Activated naive CD4-positive, alpha-beta T cell treated with anti-CD3 and anti-CD28 coated beads for 36 hours (primary cell): ENCODE data around the gene CACNG4. TPM values are rescaled to one million over a fixed set of nuclear protein-coding genes. Genes with fewer than 3 reads are reported as not detected.

Experiments used
- CTCF ChIA-PET: fragments of 350-600 bp; sonication (Branson Sonifier 250); formaldehyde crosslinking; loops from one replicate; lab custom pipeline; 2021; ENCODE audit warnings: antibody characterized with exemption; lab: Charles Lee
- DNase-seq: peaks from one replicate; pipeline ENCODE4 v3.0.0-alpha.2; 2020
- H3K27ac Mint-ChIP-seq: one replicate; pipeline ENCODE4 v1.8.0; 2021; ENCODE audit warnings: mild to moderate bottlenecking, mixed read lengths
- H3K27me3 Mint-ChIP-seq: one replicate; pipeline ENCODE4 v1.8.0; 2021; ENCODE audit warnings: low read depth, mixed read lengths
- H3K36me3 Mint-ChIP-seq: one replicate; pipeline ENCODE4 v1.8.0; 2021; ENCODE audit warnings: low read depth, mixed read lengths
- H3K4me1 Mint-ChIP-seq: one replicate; pipeline ENCODE4 v1.8.0; 2021; ENCODE audit warnings: low read depth, mixed read lengths
- H3K4me3 Mint-ChIP-seq: one replicate; pipeline ENCODE4 v1.8.0; 2021; ENCODE audit warnings: mild to moderate bottlenecking, moderate library complexity, mixed read lengths
- H3K9me3 Mint-ChIP-seq: one replicate; pipeline ENCODE4 v1.8.0; 2021; ENCODE audit warnings: mixed read lengths
- intact Hi-C: fragments of 100-400 bp; cut with micrococcal nuclease; formaldehyde crosslinking; loops from one replicate; pipeline ENCODE4 v1.15.1; 2023
- total RNA-seq, 2 experiments: library from RNA; stranded (reverse); gene quantifications; one replicate each; pipeline ENCODE4 v1.2.3, GENCODE V29; 2021

The CACNG4 gene
- total RNA-seq, 2 experiments from 2014 or later: not detected

GRCh38 chr17:67072885-67073284, 108.4 kb downstream of the CACNG4 start:
- CTCF ChIA-PET: no interaction called here
- Mint-ChIP-seq H3K9me3 (no peaks in the 10 kb centered on the region), H3K4me3 (no peak overlapping the region), H3K27ac (no peak overlapping the region), H3K27me3 (no peaks in the 10 kb centered on the region), H3K36me3 (peaks cover 20% of the 10 kb centered on the region), H3K4me1 (no peaks in the 10 kb centered on the region)
- no peak for DNase-seq
- intact Hi-C loops: no loop called here

GRCh38 chr17:67074781-67075180, 110.3 kb downstream of the CACNG4 start:
- Mint-ChIP-seq H3K4me1 (no peaks in the 10 kb centered on the region), H3K36me3 (peaks cover 25% of the 10 kb centered on the region), H3K9me3 (no peaks in the 10 kb centered on the region), H3K27ac (no peak overlapping the region), H3K4me3 (no peak overlapping the region), H3K27me3 (no peaks in the 10 kb centered on the region)
- no peak for DNase-seq
- CTCF ChIA-PET: no interaction called here
- intact Hi-C loops: no loop called here

- H3K36me3 Mint-ChIP-seq: peaks cover 25% of the 10 kb centered on the region
- H3K4me3 Mint-ChIP-seq: no peak overlapping the region
- CTCF ChIA-PET: interaction anchor here (0.5 to 1.5 kb wide), 3 partner anchors 10 to 197 kb away, joined by 4 to 6 read pairs (median 4); no protein-coding TSS in a partner anchor
- H3K4me1 Mint-ChIP-seq: peaks cover 5% of the 10 kb centered on the region
- no peaks in the 10 kb centered on the region for H3K27me3 Mint-ChIP-seq
- H3K9me3 Mint-ChIP-seq: no peaks in the 10 kb centered on the region
- intact Hi-C loops: no loop called here
- DNase-seq: no peak
- no peak overlapping the region for H3K27ac Mint-ChIP-seq
These were observed 111.8 kb downstream of the CACNG4 start for GRCh38 chr17:67076290-67076689.

- Mint-ChIP-seq H3K4me3 (no peak overlapping the region), H3K4me1 (peaks cover 17% of the 10 kb centered on the region), H3K9me3 (no peaks in the 10 kb centered on the region), H3K27ac (no peak overlapping the region), H3K36me3 (peaks cover 14% of the 10 kb centered on the region), H3K27me3 (no peaks in the 10 kb centered on the region)
- CTCF ChIA-PET: interaction anchor here (0.6 kb wide), 1 partner anchor 23 kb away, joined by 3 read pairs; no protein-coding TSS in a partner anchor
- no peak for DNase-seq
- intact Hi-C loops: no loop called here
These were observed 113.8 kb downstream of the CACNG4 start for GRCh38 chr17:67078292-67078691.

GRCh38 chr17:67079491-67079890, 115.0 kb downstream of the CACNG4 start:
- no peaks in the 10 kb centered on the region for H3K9me3 Mint-ChIP-seq
- H3K36me3 Mint-ChIP-seq: peaks cover 10% of the 10 kb centered on the region
- CTCF ChIA-PET: no interaction called here
- H3K4me3 Mint-ChIP-seq: no peak overlapping the region
- no peak overlapping the region for H3K27ac Mint-ChIP-seq
- H3K4me1 Mint-ChIP-seq: peaks cover 22% of the 10 kb centered on the region
- H3K27me3 Mint-ChIP-seq: no peaks in the 10 kb centered on the region
- intact Hi-C loops: no loop called here
- no peak for DNase-seq

GRCh38 chr17:67080804-67081203, 116.3 kb downstream of the CACNG4 start:
- no peaks in the 10 kb centered on the region for H3K27me3 Mint-ChIP-seq
- H3K4me3 Mint-ChIP-seq: no peak overlapping the region
- H3K4me1 Mint-ChIP-seq: peaks cover 22% of the 10 kb centered on the region
- no peak for DNase-seq
- H3K27ac Mint-ChIP-seq: no peak overlapping the region
- peaks cover 13% of the 10 kb centered on the region for H3K36me3 Mint-ChIP-seq
- intact Hi-C loops: loop anchor here (10.0 kb wide), 2 partner anchors 56 to 214 kb away; no protein-coding TSS in a partner anchor
- CTCF ChIA-PET: interaction anchor here (0.5 kb wide), 1 partner anchor 277 kb away, joined by 3 read pairs; no protein-coding TSS in a partner anchor
- H3K9me3 Mint-ChIP-seq: no peaks in the 10 kb centered on the region

GRCh38 chr17:67082107-67082506, 117.6 kb downstream of the CACNG4 start:
- Mint-ChIP-seq H3K36me3 (peaks cover 17% of the 10 kb centered on the region), H3K27ac (no peak overlapping the region), H3K9me3 (no peaks in the 10 kb centered on the region), H3K4me3 (no peak overlapping the region), H3K27me3 (no peaks in the 10 kb centered on the region), H3K4me1 (peaks cover 22% of the 10 kb centered on the region)
- CTCF ChIA-PET: interaction anchor here (0.6 to 1.3 kb wide), 3 partner anchors 11 to 349 kb away, joined by 3 to 4 read pairs (median 4); no protein-coding TSS in a partner anchor
- DNase-seq: no peak
- intact Hi-C loops: loop anchor here (10.0 kb wide), 2 partner anchors 57 to 213 kb away; no protein-coding TSS in a partner anchor

Other genes starting within 250 kb of the CACNG4 start
- not detected for gene CACNG5, start 129.6 kb upstream of the CACNG4 start, total RNA-seq
- gene CACNG1, start 79.8 kb downstream of the CACNG4 start, total RNA-seq: not detected